Prostate gland (tissue), 2 donors: ENCODE measurements around the gene BLNK.

Experiments used
- POLR2A ChIP-seq: fragments of 450-650 bp; IDR thresholded peaks from one replicate; pipeline ENCODE4 v1.6.1; 2016; ENCODE audit warnings: antibody characterized with exemption, mild to moderate bottlenecking
- POLR2AphosphoS5 ChIP-seq: sonication (generic); formaldehyde crosslinking; IDR thresholded peaks from one replicate; pipeline ENCODE4 v1.6.1; 2017; ENCODE audit warnings: antibody characterized with exemption
- TF ChIP-seq, protein P1 (sequence below), 4 experiments: fragments of 200-600 bp in 2 of 4; fragments of 450-650 bp in 2 of 4; sonication (generic) in 2 of 4; IDR thresholded peaks; 1 replicate in 3 of 4; 2 replicates in 1 of 4; pipeline ENCODE4 v1.5.1; 2016 to 2019; ENCODE audit warnings: antibody characterized with exemption in 4 of 4, mild to moderate bottlenecking in 2 of 4, moderate library complexity in 2 of 4

DNA sequence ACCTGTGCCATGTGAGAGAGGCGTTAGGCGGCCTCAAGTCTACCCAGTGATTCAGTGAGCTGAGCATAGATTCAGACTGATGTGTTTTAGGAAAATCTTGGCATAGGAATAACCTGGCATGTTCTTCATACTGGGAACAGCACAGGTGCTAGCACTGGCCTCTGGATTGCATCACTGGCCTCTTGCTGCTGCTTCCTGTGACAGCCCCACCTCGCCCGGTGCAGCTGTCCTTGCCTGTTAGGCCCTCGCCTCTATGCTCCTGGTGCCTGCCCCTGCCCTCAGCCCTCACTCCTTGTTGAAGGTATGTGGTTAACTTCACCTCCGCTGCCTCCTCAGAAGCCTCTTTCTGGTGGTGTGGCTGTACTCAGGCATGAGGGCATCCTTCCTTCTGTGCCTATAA is 46.2 kb downstream of the BLNK start:
- TF ChIP-seq POLR2A (no peak), POLR2AphosphoS5 (no peak)
- TF ChIP-seq, protein P1, sequence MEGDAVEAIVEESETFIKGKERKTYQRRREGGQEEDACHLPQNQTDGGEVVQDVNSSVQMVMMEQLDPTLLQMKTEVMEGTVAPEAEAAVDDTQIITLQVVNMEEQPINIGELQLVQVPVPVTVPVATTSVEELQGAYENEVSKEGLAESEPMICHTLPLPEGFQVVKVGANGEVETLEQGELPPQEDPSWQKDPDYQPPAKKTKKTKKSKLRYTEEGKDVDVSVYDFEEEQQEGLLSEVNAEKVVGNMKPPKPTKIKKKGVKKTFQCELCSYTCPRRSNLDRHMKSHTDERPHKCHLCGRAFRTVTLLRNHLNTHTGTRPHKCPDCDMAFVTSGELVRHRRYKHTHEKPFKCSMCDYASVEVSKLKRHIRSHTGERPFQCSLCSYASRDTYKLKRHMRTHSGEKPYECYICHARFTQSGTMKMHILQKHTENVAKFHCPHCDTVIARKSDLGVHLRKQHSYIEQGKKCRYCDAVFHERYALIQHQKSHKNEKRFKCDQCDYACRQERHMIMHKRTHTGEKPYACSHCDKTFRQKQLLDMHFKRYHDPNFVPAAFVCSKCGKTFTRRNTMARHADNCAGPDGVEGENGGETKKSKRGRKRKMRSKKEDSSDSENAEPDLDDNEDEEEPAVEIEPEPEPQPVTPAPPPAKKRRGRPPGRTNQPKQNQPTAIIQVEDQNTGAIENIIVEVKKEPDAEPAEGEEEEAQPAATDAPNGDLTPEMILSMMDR (IDR thresholded peaks at IDR 0.05) = no peak
